ENCODE data around the gene TJP2. TPM values are rescaled to one million over a fixed set of nuclear protein-coding genes. Genes with fewer than 3 reads are reported as not detected.

The TJP2 gene
- total RNA-seq, 2 donors from 2014 or later = 45.1 to 53.0 TPM

- Histone ChIP-seq H3K4me1 (ENCODE audit: control insufficient read depth, insufficient read depth, low read length) (no peaks in the 10 kb centered on the region), H3K4me3 (ENCODE audit: low read length) (no peak overlapping the region), H3K9me3 (ENCODE audit: control insufficient read depth, low read length) (peaks cover 50% of the 10 kb centered on the region), H3K27me3 (ENCODE audit: control insufficient read depth, insufficient read depth, low read length, poor library complexity, severe bottlenecking) (no peaks in the 10 kb centered on the region), H3K27ac (ENCODE audit: low read depth, low read length) (no peak overlapping the region), H3K36me3 (ENCODE audit: control insufficient read depth, insufficient read depth, low read length) (no peaks in the 10 kb centered on the region), H3K9ac (ENCODE audit: extremely low read depth, low read length, poor library complexity, severe bottlenecking) (no peak overlapping the region)
- Mint-ChIP-seq H3K4me1 (peaks cover 10% of the 10 kb centered on the region), H3K36me3 (ENCODE audit: low read depth) (peaks cover 23% of the 10 kb centered on the region), H3K4me3 (no peak overlapping the region), H3K27ac (no peak overlapping the region), H3K9me3 (peaks cover 52% of the 10 kb centered on the region), H3K27me3 (ENCODE audit: insufficient read depth) (no peaks in the 10 kb centered on the region)
- TF ChIP-seq, protein P1, sequence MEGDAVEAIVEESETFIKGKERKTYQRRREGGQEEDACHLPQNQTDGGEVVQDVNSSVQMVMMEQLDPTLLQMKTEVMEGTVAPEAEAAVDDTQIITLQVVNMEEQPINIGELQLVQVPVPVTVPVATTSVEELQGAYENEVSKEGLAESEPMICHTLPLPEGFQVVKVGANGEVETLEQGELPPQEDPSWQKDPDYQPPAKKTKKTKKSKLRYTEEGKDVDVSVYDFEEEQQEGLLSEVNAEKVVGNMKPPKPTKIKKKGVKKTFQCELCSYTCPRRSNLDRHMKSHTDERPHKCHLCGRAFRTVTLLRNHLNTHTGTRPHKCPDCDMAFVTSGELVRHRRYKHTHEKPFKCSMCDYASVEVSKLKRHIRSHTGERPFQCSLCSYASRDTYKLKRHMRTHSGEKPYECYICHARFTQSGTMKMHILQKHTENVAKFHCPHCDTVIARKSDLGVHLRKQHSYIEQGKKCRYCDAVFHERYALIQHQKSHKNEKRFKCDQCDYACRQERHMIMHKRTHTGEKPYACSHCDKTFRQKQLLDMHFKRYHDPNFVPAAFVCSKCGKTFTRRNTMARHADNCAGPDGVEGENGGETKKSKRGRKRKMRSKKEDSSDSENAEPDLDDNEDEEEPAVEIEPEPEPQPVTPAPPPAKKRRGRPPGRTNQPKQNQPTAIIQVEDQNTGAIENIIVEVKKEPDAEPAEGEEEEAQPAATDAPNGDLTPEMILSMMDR (conservative IDR thresholded peaks at IDR 0.05) = no peak
- WGBS, 2 experiments (ENCODE audit: insufficient coverage in 1 of 2, insufficient read length in 1 of 2) = 100% methylated on average over 1 of the region's 1 CpG
- no peak for DNase-seq
Observed at GRCh38 chr9:69314547-69314946, 140.5 kb downstream of the TJP2 start.

DNA sequence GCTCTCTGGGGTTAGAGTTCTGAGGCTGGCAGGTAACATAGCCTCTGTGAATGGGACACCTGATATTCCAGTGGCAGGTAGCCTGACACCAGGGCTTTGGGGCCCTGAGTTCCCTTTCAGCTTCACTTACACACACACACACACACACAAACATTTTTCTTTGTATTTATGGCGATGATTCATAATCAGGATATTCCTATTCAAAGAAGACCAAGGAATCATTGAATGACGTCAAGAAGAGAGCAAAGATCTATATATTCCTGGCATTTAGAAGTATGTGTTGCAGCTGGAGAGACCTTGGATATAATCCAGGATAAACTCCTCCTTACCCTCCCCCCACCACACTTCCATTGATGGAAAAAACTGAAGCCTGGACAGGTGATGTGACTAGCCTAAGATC is 143.0 kb downstream of the TJP2 start:
- Mint-ChIP-seq H3K36me3 (ENCODE audit: low read depth) (peaks cover 17% of the 10 kb centered on the region), H3K27ac (no peak overlapping the region), H3K27me3 (ENCODE audit: insufficient read depth) (no peaks in the 10 kb centered on the region), H3K4me3 (no peak overlapping the region), H3K4me1 (peaks cover 12% of the 10 kb centered on the region), H3K9me3 (peaks cover 34% of the 10 kb centered on the region)
- no peak for DNase-seq
- TF ChIP-seq, protein P1 (conservative IDR thresholded peaks at IDR 0.05) = no peak
- Histone ChIP-seq H3K36me3 (ENCODE audit: control insufficient read depth, insufficient read depth, low read length) (no peaks in the 10 kb centered on the region), H3K4me1 (ENCODE audit: control insufficient read depth, insufficient read depth, low read length) (no peaks in the 10 kb centered on the region), H3K27me3 (ENCODE audit: control insufficient read depth, insufficient read depth, low read length, poor library complexity, severe bottlenecking) (no peaks in the 10 kb centered on the region), H3K27ac (ENCODE audit: low read depth, low read length) (no peak overlapping the region), H3K4me3 (ENCODE audit: low read length) (no peak overlapping the region), H3K9me3 (ENCODE audit: control insufficient read depth, low read length) (peaks cover 28% of the 10 kb centered on the region), H3K9ac (ENCODE audit: extremely low read depth, low read length, poor library complexity, severe bottlenecking) (no peak overlapping the region)
- 100% methylated on average over 2 of the region's 2 CpGs; no CpG with 5 or more reads in 1 of the 2 experiments for WGBS, 2 experiments (ENCODE audit: insufficient coverage in 1 of 2, insufficient read length in 1 of 2)

DNA sequence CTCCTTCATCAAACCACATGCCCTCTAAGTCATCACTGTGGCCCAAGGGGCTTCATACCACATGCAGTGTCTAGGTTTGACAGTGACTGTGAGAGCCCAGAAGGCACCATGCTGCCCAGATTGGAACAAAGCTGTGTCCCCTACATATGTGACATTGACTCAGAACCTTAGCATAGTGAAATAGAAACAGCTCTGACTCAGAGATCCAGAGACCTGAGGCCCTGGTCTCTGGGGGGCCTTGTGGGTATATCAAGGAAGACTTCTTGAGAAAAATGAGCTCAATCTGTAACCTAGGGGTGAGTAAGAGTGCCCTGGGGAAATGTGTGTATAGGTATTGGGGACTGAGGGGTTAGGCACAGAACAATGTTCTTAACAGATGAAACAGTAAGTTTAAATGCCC is 143.8 kb downstream of the TJP2 start:
- peaks cover 20% of the 10 kb centered on the region for H3K9me3 ChIP-seq (ENCODE audit: control insufficient read depth, low read length)
- H3K4me1 Mint-ChIP-seq = peaks cover 12% of the 10 kb centered on the region
- no peak overlapping the region for H3K4me3 Mint-ChIP-seq
- H3K4me1 ChIP-seq (ENCODE audit: control insufficient read depth, insufficient read depth, low read length) = no peaks in the 10 kb centered on the region
- H3K36me3 Mint-ChIP-seq (ENCODE audit: low read depth) = peaks cover 11% of the 10 kb centered on the region
- no peak overlapping the region for H3K27ac Mint-ChIP-seq
- no peaks in the 10 kb centered on the region for H3K36me3 ChIP-seq (ENCODE audit: control insufficient read depth, insufficient read depth, low read length)
- H3K9me3 Mint-ChIP-seq = peaks cover 26% of the 10 kb centered on the region
- peaks cover 3% of the 10 kb centered on the region for H3K27me3 ChIP-seq (ENCODE audit: control insufficient read depth, insufficient read depth, low read length, poor library complexity, severe bottlenecking)
- H3K4me3 ChIP-seq (ENCODE audit: low read length) = no peak overlapping the region
- H3K9ac ChIP-seq (ENCODE audit: extremely low read depth, low read length, poor library complexity, severe bottlenecking) = no peak overlapping the region
- no peak for DNase-seq
- TF ChIP-seq, protein P1 (conservative IDR thresholded peaks at IDR 0.05) = no peak
- no peaks in the 10 kb centered on the region for H3K27me3 Mint-ChIP-seq (ENCODE audit: insufficient read depth)
- H3K27ac ChIP-seq (ENCODE audit: low read depth, low read length) = no peak overlapping the region
